GM12878 (cell line): ENCODE results near the gene EFNA4. TPM values are rescaled to one million over a fixed set of nuclear protein-coding genes. Genes with fewer than 3 reads are reported as not detected.

Source experiments
- ATAC-seq: fragments of 200-7000 bp; cut with Tn5 transposase; 3 replicates; pipeline ENCODE4 v1.9.1; 2020; ENCODE audit warnings: mild to moderate bottlenecking, moderate library complexity
- BruUV-seq: library from RNA; stranded (reverse); fragments of 400-500 nt; replicated peaks from 2 replicates; lab custom pipeline; 2021; lab: Mats Ljungman, UMichigan
- CTCF ChIA-PET: fragments of 300-600 bp; sonication (Branson Sonifier 250); formaldehyde crosslinking; extraction: SDS; loops from one replicate; lab custom pipeline; 2021; ENCODE audit warnings: inconsistent platforms; lab: Yijun Ruan, JAX
- POLR2A ChIA-PET: fragments of 350-600 bp; formaldehyde crosslinking; extraction: SDS; loops from one replicate; lab custom pipeline; 2021; ENCODE audit warnings: inconsistent platforms; lab: Charles Lee
- RAD21 ChIA-PET: fragments of 300-600 bp; sonication (Branson Sonifier 250); formaldehyde crosslinking; loops from one replicate; lab custom pipeline; 2023; ENCODE audit warnings: antibody characterized with exemption; ENCODE audit not compliant: unreplicated experiment; lab: Charles Lee
- SMC1A ChIA-PET: fragments of 300-600 bp; sonication (Branson Sonifier 250); formaldehyde crosslinking; loops from one replicate; lab custom pipeline; 2023; ENCODE audit not compliant: unreplicated experiment, uncharacterized antibody; lab: Charles Lee
- DNase-seq: peaks from one replicate; pipeline ENCODE4 v3.0.0-alpha.2; 2011; ENCODE audit warnings: low read depth, low spot score
- FAIRE-seq: peaks from 3 replicates; lab custom pipeline; 2011; peaks lifted over from hg19 to GRCh38; lab: Jason Lieb, UNC
- H2AFZ ChIP-seq: 2 replicates; pipeline ENCODE4 v1.6.0; 2011; ENCODE audit warnings: low read depth, low read length, control low read depth; ENCODE audit not compliant: control insufficient read depth
- H3K27ac ChIP-seq: 2 replicates; pipeline ENCODE4 v1.5.1; 2011; ENCODE audit warnings: control low read depth; ENCODE audit not compliant: control insufficient read depth, insufficient read depth
- H3K27me3 ChIP-seq, 2 experiments: replicated peaks in 1 of 2; 2 replicates each; pipeline versions ENCODE4 v1.6.0 to v1.6.1; 2011; ENCODE audit warnings: low read length in 1 of 2; ENCODE audit not compliant: control insufficient read depth in 2 of 2, insufficient read depth in 2 of 2
- H3K36me3 ChIP-seq, 2 experiments: 2 replicates each; pipeline ENCODE4 v1.5.1; 2011; ENCODE audit warnings: low read length in 1 of 2; ENCODE audit not compliant: control insufficient read depth in 2 of 2, insufficient read depth in 2 of 2
- H3K4me1 ChIP-seq: 2 replicates; pipeline ENCODE4 v1.6.1; 2011; ENCODE audit warnings: mild to moderate bottlenecking, low read length, moderate library complexity, mixed read lengths; ENCODE audit not compliant: control insufficient read depth, insufficient read depth
- H3K4me2 ChIP-seq: 2 replicates; pipeline ENCODE4 v1.6.0; 2011; ENCODE audit warnings: control low read depth; ENCODE audit not compliant: control insufficient read depth, insufficient read depth
- H3K4me3 ChIP-seq: fragments of 200-600 bp; sonication (generic); 2 replicates; pipeline ENCODE4 v1.5.1; 2016
- H3K79me2 ChIP-seq: 2 replicates; pipeline ENCODE4 v1.6.0; 2011; ENCODE audit warnings: low read length; ENCODE audit not compliant: control insufficient read depth, insufficient read depth
- H3K9ac ChIP-seq: 2 replicates; pipeline ENCODE4 v1.8.0; 2011; ENCODE audit warnings: low read length, control low read depth, mixed read lengths; ENCODE audit not compliant: control insufficient read depth, insufficient read depth
- H3K9me3 ChIP-seq: replicated peaks from 3 replicates; pipeline ENCODE4 v1.5.1; 2011; ENCODE audit warnings: mild to moderate bottlenecking, low read length; ENCODE audit not compliant: control insufficient read depth, insufficient read depth
- H4K20me1 ChIP-seq: 2 replicates; pipeline ENCODE4 v1.6.0; 2011; ENCODE audit not compliant: control insufficient read depth, insufficient read depth
- MEF2A ChIP-seq: IDR thresholded peaks from 2 replicates; pipeline ENCODE4 v1.6.1; 2011; ENCODE audit warnings: low read depth, mild to moderate bottlenecking, low read length, moderate library complexity; ENCODE audit not compliant: insufficient read depth
- MXI1 ChIP-seq: fragments of 150-350 bp; IDR thresholded peaks from 2 replicates; pipeline ENCODE4 v1.6.1; 2011; ENCODE audit warnings: low read depth, mild to moderate bottlenecking, inconsistent platforms, low read length, improper control_type of control experiment
- NFYB ChIP-seq: IDR thresholded peaks from 2 replicates; pipeline ENCODE4 v1.6.1; 2011; ENCODE audit warnings: low read depth, mild to moderate bottlenecking, low read length, improper control_type of control experiment, moderate library complexity; ENCODE audit not compliant: insufficient read depth
- RFX5 ChIP-seq: IDR thresholded peaks from 2 replicates; pipeline ENCODE4 v1.6.1; 2011; ENCODE audit warnings: low read depth, low read length, improper control_type of control experiment
- SMAD5 ChIP-seq: IDR thresholded peaks from 2 replicates; pipeline ENCODE4 v1.6.1; 2016; ENCODE audit warnings: antibody characterized with exemption, low read depth
- SP1 ChIP-seq: IDR thresholded peaks from one replicate; pipeline ENCODE4 v1.6.1; 2011; ENCODE audit warnings: low read depth, low read length
- SREBF1 ChIP-seq: IDR thresholded peaks from 2 replicates; pipeline ENCODE4 v1.6.1; 2012; ENCODE audit warnings: mild to moderate bottlenecking, low read length
- TARDBP ChIP-seq: IDR thresholded peaks from 2 replicates; pipeline ENCODE4 v1.6.1; 2016; ENCODE audit warnings: borderline replicate concordance
- TBL1XR1 ChIP-seq: IDR thresholded peaks from 2 replicates; pipeline ENCODE4 v1.6.1; 2012; ENCODE audit warnings: low read depth, low read length, improper control_type of control experiment
- ZNF24 ChIP-seq: fragments of 450-650 bp; IDR thresholded peaks from 2 replicates; pipeline ENCODE4 v1.6.1; 2017; ENCODE audit warnings: antibody characterized with exemption, mild to moderate bottlenecking
- WGBS: methylation state at CpG from one replicate; pipeline ENCODE4 v1.1.6; 2016; ENCODE audit warnings: low lambda C conversion rate; ENCODE audit not compliant: insufficient replicate concordance, insufficient coverage; ENCODE audit errors: missing lambda C conversion rate; 5-methylcytosine and 5-hydroxymethylcytosine counted together
- in situ Hi-C: fragments of 300-500 bp; cut with MboI; formaldehyde crosslinking; loops from 9 replicates; pipeline ENCODE4 v1.14.3; 2018; ENCODE audit warnings: mixed read lengths
- intact Hi-C: fragments of 100-400 bp; cut with micrococcal nuclease; formaldehyde crosslinking; loops from one replicate; pipeline ENCODE4 v1.14.2; 2022; ENCODE audit not compliant: unreplicated experiment
- polyA plus RNA-seq, 11 experiments: library from polyadenylated mRNA; depleted of rRNA in 4 of 11; unstranded in 6 of 11; stranded (reverse) in 5 of 11; fragments of >200 nt; fragmentation: Nextera tagmentation in 4 of 11; fragmentation: Illumina TruSeq in 1 of 11; extraction: Ambion mirVana in 4 of 11; extraction: Trizol in 1 of 11; gene quantifications; 1 replicate in 1 of 11; 2 replicates in 10 of 11; pipeline versions ENCODE4 v1.2.1 to v1.2.3, GENCODE V29; 2011 to 2016; ENCODE audit warnings: inconsistent platforms in 2 of 11, missing spikeins in 2 of 11, low read depth in 1 of 11
- total RNA-seq, 4 experiments: library from RNA; depleted of rRNA in 3 of 4; stranded (reverse); fragments of >200 nt in 3 of 4; fragmentation: Illumina TruSeq in 1 of 4; extraction: Trizol in 1 of 4; gene quantifications; 2 replicates each; pipeline versions ENCODE4 v1.2.1 to v1.2.3, GENCODE V29; 2013 to 2021
- TF ChIP-seq, protein P1 (sequence below): IDR thresholded peaks from 2 replicates; pipeline ENCODE4 v1.6.1; 2012; ENCODE audit warnings: low read depth, low read length, improper control_type of control experiment
- TF ChIP-seq, protein P2 (sequence below): fragments of 450-650 bp; IDR thresholded peaks from 2 replicates; pipeline ENCODE4 v1.6.1; 2018; ENCODE audit warnings: mild to moderate bottlenecking, low read depth, moderate library complexity; ENCODE audit not compliant: partially characterized antibody

Gene EFNA4
- total and polyA plus RNA-seq, 10 of the 15 experiments (the other 5 are each of a cell fraction or from before 2014, with no cell fraction given), result 0.52 to 14.1 (median 4.8) TPM

DNA sequence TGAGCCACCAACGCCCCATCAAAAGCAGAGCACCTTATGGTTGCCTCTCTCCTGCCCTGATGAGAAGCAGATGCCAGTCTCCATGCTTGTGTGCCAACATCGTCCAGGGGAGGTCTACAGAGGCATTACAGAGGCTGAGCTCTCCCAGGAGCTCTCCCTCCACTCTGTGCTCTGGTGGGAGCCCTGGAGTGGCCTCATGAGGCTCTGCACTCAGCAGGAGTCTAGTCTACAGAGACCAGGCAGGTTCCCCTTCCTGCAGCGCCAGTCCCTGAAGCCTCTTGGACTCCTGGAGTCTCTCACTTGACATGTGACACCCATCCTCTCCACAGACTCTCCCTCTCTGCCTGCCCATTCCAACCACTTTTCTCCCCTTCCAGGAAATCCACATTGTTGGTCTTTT, 26.5 kb upstream of the EFNA4 start:
- intact Hi-C loops, result no loop called here
- FAIRE-seq, result no peak
- SMC1A ChIA-PET, result no interaction called here

More for the DNA sequence above, 26.5 kb upstream of the EFNA4 start:
- BruUV-seq, result no TSS peak
- H3K9ac ChIP-seq, result no peak overlapping the region
- CTCF ChIA-PET, result no interaction called here
- POLR2A ChIA-PET, result no interaction called here
- RAD21 ChIA-PET, result interaction anchor here (0.9 kb wide), 1 partner anchor 11 kb away, joined by 3 read pairs; no protein-coding TSS in a partner anchor
- no peak overlapping the region for H3K4me3 ChIP-seq
- no peaks in the 10 kb centered on the region for H3K4me1 ChIP-seq
- H3K27ac ChIP-seq, result no peak overlapping the region
- WGBS, result 46% methylated on average over 3 of the region's 3 CpGs
- no peaks in the 10 kb centered on the region for H3K79me2 ChIP-seq
- ATAC-seq (no peak), DNase-seq (no peak)
- peaks cover 3 to 5% of the 10 kb centered on the region in 2 experiments; a peak in 2 of 4 replicates for H3K27me3 ChIP-seq
- no peaks in the 10 kb centered on the region for H3K9me3 ChIP-seq
- H3K36me3 ChIP-seq, result no peaks in the 10 kb centered on the region
- TF ChIP-seq MEF2A, result no peak
- TF ChIP-seq, protein P1, sequence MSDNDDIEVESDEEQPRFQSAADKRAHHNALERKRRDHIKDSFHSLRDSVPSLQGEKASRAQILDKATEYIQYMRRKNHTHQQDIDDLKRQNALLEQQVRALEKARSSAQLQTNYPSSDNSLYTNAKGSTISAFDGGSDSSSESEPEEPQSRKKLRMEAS, result no peak
- TF ChIP-seq ZNF24, result no peak
- TF ChIP-seq NFYB, result no peak
- no peak for TF ChIP-seq MXI1
- no peak for TF ChIP-seq SREBF1
- no peak for TF ChIP-seq SP1
- no peak for TF ChIP-seq TARDBP
- TF ChIP-seq, protein P2, sequence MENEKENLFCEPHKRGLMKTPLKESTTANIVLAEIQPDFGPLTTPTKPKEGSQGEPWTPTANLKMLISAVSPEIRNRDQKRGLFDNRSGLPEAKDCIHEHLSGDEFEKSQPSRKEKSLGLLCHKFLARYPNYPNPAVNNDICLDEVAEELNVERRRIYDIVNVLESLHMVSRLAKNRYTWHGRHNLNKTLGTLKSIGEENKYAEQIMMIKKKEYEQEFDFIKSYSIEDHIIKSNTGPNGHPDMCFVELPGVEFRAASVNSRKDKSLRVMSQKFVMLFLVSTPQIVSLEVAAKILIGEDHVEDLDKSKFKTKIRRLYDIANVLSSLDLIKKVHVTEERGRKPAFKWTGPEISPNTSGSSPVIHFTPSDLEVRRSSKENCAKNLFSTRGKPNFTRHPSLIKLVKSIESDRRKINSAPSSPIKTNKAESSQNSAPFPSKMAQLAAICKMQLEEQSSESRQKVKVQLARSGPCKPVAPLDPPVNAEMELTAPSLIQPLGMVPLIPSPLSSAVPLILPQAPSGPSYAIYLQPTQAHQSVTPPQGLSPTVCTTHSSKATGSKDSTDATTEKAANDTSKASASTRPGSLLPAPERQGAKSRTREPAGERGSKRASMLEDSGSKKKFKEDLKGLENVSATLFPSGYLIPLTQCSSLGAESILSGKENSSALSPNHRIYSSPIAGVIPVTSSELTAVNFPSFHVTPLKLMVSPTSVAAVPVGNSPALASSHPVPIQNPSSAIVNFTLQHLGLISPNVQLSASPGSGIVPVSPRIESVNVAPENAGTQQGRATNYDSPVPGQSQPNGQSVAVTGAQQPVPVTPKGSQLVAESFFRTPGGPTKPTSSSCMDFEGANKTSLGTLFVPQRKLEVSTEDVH, result no peak
- no peak for TF ChIP-seq SMAD5
- no peak for TF ChIP-seq RFX5
- TF ChIP-seq TBL1XR1, result no peak
- in situ Hi-C loops, result no loop called here
- H2AFZ ChIP-seq, result no peak overlapping the region
- no peak overlapping the region for H3K4me2 ChIP-seq
- H4K20me1 ChIP-seq, result no peaks in the 10 kb centered on the region
